GM19035 (cell line): ENCODE measurements around the gene RPRD2.

Experiments
- ATAC-seq: cut with Tn5 transposase; IDR thresholded peaks from one replicate; pipeline ENCODE4 v1.9.1; 2021; ENCODE audit not compliant: unreplicated experiment

Gene RPRD2

DNA sequence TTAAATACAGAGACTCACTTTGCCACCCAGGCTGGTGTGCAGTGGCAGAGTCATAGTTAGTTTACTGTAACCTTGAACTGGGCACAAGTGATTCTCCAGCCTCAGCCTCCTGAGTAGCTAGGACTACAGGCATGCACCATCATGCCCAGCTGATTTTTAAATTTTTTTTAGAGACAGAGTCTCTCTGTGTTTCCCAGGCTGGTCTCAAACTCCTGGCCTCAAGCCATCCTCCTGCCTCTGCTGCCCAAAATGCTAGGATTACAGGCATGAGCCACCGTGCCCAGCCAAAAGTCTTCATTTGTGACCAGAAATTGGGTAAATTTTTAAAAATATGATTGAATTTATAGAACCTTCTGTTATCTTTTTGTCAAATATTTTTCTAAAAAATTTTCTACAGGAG lies 105.3 kb downstream of the RPRD2 start:
- ATAC-seq, result no peak

DNA sequence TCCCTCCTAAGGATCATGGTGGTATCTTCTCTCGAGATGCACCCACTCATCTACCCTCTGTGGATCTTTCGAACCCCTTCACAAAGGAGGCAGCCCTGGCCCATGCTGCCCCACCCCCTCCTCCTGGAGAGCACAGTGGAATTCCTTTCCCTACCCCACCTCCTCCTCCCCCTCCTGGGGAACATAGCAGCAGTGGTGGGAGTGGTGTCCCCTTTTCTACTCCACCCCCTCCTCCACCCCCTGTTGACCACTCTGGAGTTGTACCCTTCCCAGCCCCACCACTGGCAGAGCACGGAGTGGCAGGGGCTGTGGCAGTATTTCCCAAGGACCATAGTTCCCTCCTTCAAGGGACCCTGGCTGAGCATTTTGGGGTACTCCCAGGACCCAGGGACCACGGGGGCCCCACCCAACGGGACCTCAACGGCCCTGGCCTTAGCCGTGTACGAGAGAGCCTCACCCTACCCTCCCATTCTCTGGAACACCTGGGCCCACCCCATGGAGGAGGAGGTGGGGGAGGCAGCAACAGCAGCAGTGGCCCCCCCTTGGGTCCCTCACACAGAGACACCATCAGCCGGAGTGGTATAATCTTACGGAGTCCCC lies 108.8 kb downstream of the RPRD2 start:
- no peak for ATAC-seq

DNA sequence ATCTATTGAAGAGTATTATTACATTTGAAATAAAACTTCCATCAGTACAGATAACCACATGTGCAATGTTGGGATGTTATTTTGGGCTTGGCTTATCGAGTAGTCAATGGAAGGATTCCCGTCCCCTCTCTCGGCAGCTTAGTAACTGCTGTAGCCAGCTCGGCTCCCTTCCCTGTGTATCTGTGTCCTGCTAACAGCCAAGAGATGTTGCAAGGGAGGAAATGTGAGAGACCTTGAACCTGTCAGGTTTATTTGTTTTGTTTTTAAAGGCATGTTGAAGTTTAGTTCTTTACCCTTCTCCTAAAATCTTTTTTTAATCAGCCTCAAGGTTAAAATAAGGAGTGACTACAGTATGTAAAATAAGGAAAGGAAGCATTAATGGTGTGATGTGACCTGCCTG lies 109.7 kb downstream of the RPRD2 start:
- no peak for ATAC-seq

- ATAC-seq, result no peak
Observed at GRCh38 chr1:150474869-150475268, 110.9 kb downstream of the RPRD2 start.

GRCh38 chr1:150476754-150477153 lies 112.8 kb downstream of the RPRD2 start:
- ATAC-seq, result no peak

DNA sequence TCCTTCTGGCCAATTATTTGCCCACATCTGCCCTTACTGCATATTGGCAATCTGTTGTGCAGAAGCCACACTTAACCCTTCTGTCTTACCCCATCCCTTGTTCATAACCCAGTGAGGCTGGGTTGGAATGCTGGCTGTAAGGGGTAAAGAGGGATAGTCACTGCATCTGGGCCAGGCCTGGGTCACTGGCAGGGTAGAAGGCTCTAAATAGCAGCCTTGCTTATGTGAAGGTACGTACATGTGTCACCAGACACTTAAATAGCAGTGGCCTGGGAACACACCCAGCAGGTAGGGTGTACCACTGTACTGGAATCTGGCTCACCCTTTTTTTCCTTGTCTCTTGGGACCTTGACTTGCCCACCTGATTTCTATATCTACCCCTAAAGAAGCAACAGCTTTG lies 113.4 kb downstream of the RPRD2 start:
- no peak for ATAC-seq

GRCh38 chr1:150477733-150478132 lies 113.8 kb downstream of the RPRD2 start:
- no peak for ATAC-seq

GRCh38 chr1:150479370-150479769 lies 115.4 kb downstream of the RPRD2 start:
- no peak for ATAC-seq

DNA sequence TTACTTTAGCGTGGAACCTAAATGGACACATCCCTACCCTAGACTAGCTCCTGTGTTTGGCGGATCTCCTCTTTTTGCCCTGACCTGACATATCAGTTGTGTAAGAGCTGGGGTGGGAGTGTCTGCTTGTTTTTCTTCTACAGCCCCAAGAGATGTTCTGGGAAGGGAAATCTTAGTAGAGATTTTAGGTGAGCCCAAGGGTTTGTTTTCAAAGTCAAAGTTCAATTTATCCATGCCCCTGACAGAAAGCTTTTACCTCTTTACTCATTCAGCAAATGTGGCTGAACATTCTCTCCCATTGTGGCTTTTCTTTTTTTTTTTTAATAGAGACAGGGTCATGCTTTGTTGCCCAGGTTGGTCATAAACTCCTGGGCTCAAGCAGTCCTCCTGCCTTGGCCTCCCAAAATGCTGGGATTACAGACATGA lies 116.0 kb downstream of the RPRD2 start:
- ATAC-seq, result no peak

GRCh38 chr1:150484431-150484830 lies 120.5 kb downstream of the RPRD2 start:
- ATAC-seq, result no peak

DNA sequence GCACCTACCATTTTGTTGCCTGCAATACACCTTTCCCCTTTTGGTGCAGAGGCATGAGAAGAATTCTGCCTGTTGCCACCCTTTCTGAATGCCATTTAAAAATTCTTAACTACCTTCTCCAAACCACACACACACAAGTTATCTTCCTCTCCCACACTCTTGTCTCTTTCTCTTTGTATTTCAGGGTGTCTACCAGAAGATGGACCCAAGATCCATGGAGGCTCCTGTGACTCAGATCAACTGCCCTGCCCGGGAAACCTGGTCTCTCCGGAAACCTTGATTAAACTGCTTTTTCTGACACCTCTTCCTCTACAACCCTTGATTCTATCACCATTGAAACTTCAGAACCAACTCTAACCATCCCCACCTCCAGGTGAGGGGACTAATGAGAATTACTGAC lies 120.9 kb downstream of the RPRD2 start:
- ATAC-seq, result no peak

DNA sequence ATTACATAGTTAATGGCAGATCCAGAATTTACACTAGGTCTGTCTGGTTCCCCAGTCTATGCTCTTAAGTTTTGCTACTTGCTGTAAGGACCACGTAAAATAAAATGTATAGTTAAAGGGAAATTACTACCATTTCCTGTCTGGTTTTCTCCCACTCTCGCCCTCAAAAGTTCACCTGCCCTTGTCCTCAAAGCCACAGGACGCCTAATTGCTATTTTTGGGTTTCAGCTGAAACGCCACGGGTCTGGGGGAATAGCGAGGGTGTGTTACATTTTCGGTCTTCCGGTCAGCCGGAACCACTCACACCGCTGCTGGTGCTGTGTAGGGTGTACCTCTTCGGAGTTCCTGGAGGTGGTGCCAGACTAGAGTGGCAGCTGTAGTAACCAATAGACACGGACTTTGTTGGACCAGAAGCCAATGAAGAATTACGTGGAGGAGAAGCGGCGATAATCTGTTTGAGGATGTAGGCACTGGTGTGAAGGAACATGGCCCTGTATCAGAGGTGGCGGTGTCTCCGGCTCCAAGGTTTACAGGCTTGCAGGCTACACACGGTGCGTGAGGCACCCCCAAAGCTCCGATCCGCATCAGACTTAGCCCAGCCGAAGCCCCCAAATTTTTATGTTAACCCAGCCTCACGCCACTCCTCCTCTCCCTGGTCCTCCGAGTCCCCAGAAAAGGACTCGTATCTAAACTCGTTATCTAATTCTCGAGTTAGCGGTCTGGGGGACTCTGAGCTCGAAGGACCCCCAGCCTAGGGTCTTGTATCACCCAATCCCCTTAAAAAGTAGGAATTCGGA lies 123.2 kb downstream of the RPRD2 start, which contains the start of gene TARS2:
TSS of gene TARS2 (plus strand) at position 454 of the 797 bp plus-strand sequence. CDS start at position 486, 32 bp downstream.
- peak; percentile 100 for ATAC-seq

- no peak for ATAC-seq
Observed at GRCh38 chr1:150487763-150488115, 123.8 kb downstream of the RPRD2 start.

DNA sequence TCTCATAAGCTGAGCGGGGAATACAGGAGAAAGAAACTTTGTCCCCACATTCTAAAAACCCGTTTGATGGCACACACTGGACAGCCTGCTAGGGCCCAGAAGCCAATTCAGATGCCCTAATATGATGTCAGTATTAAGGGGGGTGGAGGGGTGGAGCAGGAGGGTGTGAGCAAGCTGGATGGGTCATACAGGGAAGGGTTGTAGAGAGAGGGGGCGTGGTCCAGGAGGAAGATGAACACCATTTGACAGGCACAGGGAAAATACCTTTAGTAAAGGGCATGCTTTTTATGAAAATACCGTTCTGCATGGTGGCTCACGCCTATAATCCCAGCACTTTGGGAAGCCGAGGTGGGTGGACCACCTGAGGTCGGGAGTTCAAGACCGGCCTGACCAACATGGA lies 129.2 kb downstream of the RPRD2 start:
- no peak for ATAC-seq

DNA sequence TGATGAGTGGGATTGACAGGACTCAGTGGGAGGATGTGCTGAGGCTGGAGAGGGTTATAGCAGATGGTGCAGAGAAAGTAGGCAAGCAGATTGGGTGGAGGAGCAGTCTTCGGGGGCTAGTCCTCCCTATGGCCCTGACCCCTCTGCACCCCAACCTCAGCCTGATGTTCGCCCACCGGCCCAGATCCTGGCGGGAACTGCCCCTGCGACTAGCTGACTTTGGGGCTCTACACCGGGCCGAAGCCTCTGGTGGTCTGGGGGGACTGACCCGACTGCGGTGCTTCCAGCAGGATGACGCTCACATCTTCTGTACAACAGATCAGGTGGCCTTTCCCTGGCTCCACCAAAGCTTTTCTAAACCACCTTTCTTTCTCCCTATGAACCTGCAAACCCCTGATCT lies 134.4 kb downstream of the RPRD2 start:
- no peak for ATAC-seq

GRCh38 chr1:150505431-150505830 lies 141.5 kb downstream of the RPRD2 start:
- no peak for ATAC-seq

- ATAC-seq, result no peak
Observed at GRCh38 chr1:150507912-150508864, 144.2 kb downstream of the RPRD2 start, which contains the start of gene ECM1. ECM1 (plus strand) TSS chr1:150508109; CDS start chr1:150508210, 101 bp downstream.

GRCh38 chr1:150508982-150509381 lies 145.0 kb downstream of the RPRD2 start:
- ATAC-seq, result no peak

DNA sequence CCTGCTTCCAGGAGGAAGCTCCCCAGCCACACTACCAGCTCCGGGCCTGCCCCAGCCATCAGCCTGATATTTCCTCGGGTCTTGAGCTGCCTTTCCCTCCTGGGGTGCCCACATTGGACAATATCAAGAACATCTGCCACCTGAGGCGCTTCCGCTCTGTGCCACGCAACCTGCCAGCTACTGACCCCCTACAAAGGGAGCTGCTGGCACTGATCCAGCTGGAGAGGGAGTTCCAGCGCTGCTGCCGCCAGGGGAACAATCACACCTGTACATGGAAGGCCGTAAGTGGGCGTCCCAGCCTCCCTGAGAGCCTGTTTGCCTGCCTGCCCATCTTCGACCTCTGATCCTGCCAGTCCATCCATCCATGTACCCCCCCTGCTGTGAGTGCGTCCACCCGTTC lies 147.6 kb downstream of the RPRD2 start:
- no peak for ATAC-seq

DNA sequence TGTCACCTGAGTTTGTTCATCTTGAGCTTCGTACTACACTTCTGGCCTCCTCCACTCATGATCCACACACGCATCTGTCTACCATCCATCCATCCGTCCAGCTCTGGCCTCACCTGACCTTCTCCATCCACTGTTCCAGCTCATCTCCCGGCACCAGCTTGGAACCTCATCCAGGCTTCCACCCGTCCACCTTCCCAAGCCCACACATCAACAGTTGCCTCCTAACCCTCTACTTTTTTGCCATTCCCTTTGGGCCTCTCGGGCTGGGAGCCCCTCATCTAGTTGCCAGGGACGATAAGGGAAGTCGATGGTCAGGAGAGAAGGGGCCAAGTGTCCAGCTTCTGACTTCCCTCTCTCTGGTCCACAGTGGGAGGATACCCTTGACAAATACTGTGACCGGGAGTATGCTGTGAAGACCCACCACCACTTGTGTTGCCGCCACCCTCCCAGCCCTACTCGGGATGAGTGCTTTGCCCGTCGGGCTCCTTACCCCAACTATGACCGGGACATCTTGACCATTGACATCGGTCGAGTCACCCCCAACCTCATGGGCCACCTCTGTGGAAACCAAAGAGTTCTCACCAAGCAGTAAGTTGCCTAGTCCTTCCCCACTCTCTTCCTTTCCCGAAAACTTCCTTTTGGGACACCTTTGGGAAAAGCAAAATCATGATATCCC lies 148.2 kb downstream of the RPRD2 start:
- ATAC-seq, result no peak

GRCh38 chr1:150512846-150513245 lies 148.9 kb downstream of the RPRD2 start:
- no peak for ATAC-seq
